Measurements from ENCODE around the gene TRAF4. TPM values are rescaled to one million over a fixed set of nuclear protein-coding genes. Genes with fewer than 3 reads are reported as not detected.

TRAF4 gene
- total and polyA plus RNA-seq, 9 of the 15 experiments (the other 6 are each of a cell fraction or from before 2014, with no cell fraction given), result 2.4 to 147 (median 72.4) TPM

DNA sequence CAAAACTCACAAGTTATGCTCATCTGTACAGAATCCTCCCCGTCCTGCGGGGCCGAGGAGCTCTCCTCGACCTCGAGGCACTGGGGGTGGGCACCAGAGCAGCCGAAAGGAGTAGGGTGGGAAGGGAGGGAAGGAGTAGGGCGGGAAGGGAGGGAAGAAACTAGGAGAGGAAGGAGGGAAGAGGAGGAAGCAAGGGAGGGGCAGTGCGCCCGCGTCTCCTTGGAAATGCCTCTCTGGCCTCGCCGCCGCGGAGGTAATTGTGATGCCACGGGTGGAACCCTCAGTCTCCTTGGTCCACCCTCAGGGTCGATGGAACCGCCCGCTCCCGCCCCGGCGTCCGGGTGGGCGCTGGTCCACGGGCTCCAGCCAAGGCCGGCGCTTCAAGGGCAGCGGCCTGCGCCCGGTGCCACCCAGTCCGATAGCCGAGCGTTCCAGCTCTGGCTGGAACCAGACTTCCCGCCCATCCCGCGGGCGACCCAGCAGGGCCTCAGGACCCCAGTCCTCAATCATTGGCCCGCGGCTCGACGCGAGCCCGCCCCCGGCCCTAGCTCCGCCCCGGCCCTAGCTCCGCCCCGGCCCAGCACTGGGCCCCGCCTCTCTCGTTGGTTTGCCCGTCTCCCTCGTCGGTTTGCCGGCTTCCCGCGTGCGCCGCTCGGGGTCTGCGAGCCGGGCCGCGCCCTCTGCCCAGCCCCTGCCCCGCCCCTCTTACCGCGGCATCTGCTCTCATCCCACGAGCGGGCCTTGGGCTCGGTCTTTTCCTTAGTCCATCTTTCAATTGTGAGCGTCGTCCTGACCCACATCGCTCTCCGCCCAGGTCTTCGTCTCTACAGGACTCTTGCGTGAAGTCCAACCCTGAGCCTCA lies 32.7 kb upstream of the TRAF4 start (continued):
- TF ChIP-seq, protein P1, sequence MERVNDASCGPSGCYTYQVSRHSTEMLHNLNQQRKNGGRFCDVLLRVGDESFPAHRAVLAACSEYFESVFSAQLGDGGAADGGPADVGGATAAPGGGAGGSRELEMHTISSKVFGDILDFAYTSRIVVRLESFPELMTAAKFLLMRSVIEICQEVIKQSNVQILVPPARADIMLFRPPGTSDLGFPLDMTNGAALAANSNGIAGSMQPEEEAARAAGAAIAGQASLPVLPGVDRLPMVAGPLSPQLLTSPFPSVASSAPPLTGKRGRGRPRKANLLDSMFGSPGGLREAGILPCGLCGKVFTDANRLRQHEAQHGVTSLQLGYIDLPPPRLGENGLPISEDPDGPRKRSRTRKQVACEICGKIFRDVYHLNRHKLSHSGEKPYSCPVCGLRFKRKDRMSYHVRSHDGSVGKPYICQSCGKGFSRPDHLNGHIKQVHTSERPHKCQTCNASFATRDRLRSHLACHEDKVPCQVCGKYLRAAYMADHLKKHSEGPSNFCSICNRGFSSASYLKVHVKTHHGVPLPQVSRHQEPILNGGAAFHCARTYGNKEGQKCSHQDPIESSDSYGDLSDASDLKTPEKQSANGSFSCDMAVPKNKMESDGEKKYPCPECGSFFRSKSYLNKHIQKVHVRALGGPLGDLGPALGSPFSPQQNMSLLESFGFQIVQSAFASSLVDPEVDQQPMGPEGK (CRISPR knock-in tag; IDR thresholded peaks at IDR 0.05; ENCODE audit: borderline replicate concordance), result no peak
- TF ChIP-seq ZNF717 (CRISPR knock-in tag; IDR thresholded peaks at IDR 0.05) (no peak), PRMT5 (CRISPR knock-in tag; IDR thresholded peaks at IDR 0.05) (no peak), NR2C1 (IDR thresholded peaks at IDR 0.05) (no peak), NR2C1 (tag; IDR thresholded peaks at IDR 0.05) (no peak), SMAD1 (IDR thresholded peaks at IDR 0.05; ENCODE audit: low read depth, low read length, partially characterized antibody) (no peak), RUNX1 (IDR thresholded peaks at IDR 0.05; ENCODE audit: low read depth) (no peak), IRF2 (CRISPR knock-in tag; IDR thresholded peaks at IDR 0.05) (no peak), MED1 (CRISPR knock-in tag; IDR thresholded peaks at IDR 0.05; ENCODE audit: borderline replicate concordance) (no peak), SAFB (IDR thresholded peaks at IDR 0.05; ENCODE audit: borderline replicate concordance, low read depth, low read length) (0 out of 2 replicates have a peak, but pooled peaks have one; percentile 39), HDAC6 (IDR thresholded peaks at IDR 0.05; ENCODE audit: low read depth, low read length) (no peak), FOS (IDR thresholded peaks at IDR 0.05; ENCODE audit: extremely low read depth, insufficient read length) (peak; percentile 4), DDX20 (tag; IDR thresholded peaks at IDR 0.05; ENCODE audit: low read depth) (no peak), ZBTB7A (IDR thresholded peaks at IDR 0.05; ENCODE audit: borderline replicate concordance, control insufficient read depth, low read depth, low read length) (peak; percentile 97)
- TF ChIP-seq, protein P2, sequence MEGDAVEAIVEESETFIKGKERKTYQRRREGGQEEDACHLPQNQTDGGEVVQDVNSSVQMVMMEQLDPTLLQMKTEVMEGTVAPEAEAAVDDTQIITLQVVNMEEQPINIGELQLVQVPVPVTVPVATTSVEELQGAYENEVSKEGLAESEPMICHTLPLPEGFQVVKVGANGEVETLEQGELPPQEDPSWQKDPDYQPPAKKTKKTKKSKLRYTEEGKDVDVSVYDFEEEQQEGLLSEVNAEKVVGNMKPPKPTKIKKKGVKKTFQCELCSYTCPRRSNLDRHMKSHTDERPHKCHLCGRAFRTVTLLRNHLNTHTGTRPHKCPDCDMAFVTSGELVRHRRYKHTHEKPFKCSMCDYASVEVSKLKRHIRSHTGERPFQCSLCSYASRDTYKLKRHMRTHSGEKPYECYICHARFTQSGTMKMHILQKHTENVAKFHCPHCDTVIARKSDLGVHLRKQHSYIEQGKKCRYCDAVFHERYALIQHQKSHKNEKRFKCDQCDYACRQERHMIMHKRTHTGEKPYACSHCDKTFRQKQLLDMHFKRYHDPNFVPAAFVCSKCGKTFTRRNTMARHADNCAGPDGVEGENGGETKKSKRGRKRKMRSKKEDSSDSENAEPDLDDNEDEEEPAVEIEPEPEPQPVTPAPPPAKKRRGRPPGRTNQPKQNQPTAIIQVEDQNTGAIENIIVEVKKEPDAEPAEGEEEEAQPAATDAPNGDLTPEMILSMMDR (IDR thresholded peaks at IDR 0.05 in 2 of 3, conservative IDR thresholded peaks at IDR 0.05 in 1 of 3; ENCODE audit: insufficient read depth in 2 of 3, low read depth in 1 of 3, low read length in 3 of 3), result no peak
- TF ChIP-seq, protein P3, sequence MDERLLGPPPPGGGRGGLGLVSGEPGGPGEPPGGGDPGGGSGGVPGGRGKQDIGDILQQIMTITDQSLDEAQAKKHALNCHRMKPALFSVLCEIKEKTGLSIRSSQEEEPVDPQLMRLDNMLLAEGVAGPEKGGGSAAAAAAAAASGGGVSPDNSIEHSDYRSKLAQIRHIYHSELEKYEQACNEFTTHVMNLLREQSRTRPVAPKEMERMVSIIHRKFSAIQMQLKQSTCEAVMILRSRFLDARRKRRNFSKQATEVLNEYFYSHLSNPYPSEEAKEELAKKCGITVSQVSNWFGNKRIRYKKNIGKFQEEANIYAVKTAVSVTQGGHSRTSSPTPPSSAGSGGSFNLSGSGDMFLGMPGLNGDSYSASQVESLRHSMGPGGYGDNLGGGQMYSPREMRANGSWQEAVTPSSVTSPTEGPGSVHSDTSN (CRISPR knock-in tag; IDR thresholded peaks at IDR 0.05; ENCODE audit: low read depth), result no peak
- TF ChIP-seq, protein P3 (tag; conservative IDR thresholded peaks at IDR 0.05; ENCODE audit: low read depth), result no peak
- TF ChIP-seq, protein P4, sequence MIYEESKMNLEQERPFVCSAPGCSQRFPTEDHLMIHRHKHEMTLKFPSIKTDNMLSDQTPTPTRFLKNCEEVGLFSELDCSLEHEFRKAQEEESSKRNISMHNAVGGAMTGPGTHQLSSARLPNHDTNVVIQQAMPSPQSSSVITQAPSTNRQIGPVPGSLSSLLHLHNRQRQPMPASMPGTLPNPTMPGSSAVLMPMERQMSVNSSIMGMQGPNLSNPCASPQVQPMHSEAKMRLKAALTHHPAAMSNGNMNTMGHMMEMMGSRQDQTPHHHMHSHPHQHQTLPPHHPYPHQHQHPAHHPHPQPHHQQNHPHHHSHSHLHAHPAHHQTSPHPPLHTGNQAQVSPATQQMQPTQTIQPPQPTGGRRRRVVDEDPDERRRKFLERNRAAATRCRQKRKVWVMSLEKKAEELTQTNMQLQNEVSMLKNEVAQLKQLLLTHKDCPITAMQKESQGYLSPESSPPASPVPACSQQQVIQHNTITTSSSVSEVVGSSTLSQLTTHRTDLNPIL (CRISPR knock-in tag; IDR thresholded peaks at IDR 0.05), result no peak

All from K562 (cell line).